H9 (cell line): ENCODE measurements around the gene RRP12. TPM values are rescaled to one million over a fixed set of nuclear protein-coding genes. Genes with fewer than 3 reads are reported as not detected.
A peak's percentile ranks its signal among the peaks of the same experiment; 100 is the strongest.

Source experiments
- DNase-seq: peaks from one replicate; pipeline ENCODE4 v3.0.0-alpha.2; 2017
- H2AFZ ChIP-seq: one replicate; pipeline ENCODE4 v1.6.1; 2013; ENCODE audit warnings: mild to moderate bottlenecking, low read length, control low read depth, moderate library complexity
- H2AK5ac ChIP-seq: 2 replicates; pipeline ENCODE4 v1.6.1; 2013; ENCODE audit warnings: low read length, control low read depth, mixed read lengths; ENCODE audit not compliant: insufficient read length
- H2BK120ac ChIP-seq: one replicate; pipeline ENCODE4 v1.6.1; 2013; ENCODE audit warnings: low read depth, mild to moderate bottlenecking, low read length, control low read depth, inconsistent platforms; ENCODE audit not compliant: poor library complexity, severe bottlenecking
- H2BK12ac ChIP-seq: 2 replicates; pipeline ENCODE4 v1.6.1; 2013; ENCODE audit warnings: low read length, control low read depth, mixed read lengths, low read depth; ENCODE audit not compliant: insufficient read length
- H2BK15ac ChIP-seq: 2 replicates; pipeline ENCODE4 v1.6.1; 2013; ENCODE audit warnings: low read depth, low read length, control low read depth
- H2BK20ac ChIP-seq: one replicate; pipeline ENCODE4 v1.6.1; 2013; ENCODE audit warnings: low read depth, mild to moderate bottlenecking, low read length, control low read depth, inconsistent platforms; ENCODE audit not compliant: poor library complexity, severe bottlenecking
- H2BK5ac ChIP-seq: 2 replicates; pipeline ENCODE4 v1.6.1; 2013; ENCODE audit warnings: low read length, control low read depth, mixed read lengths; ENCODE audit not compliant: insufficient read length
- H3K14ac ChIP-seq: 2 replicates; pipeline ENCODE4 v1.6.1; 2013; ENCODE audit warnings: low read length, control low read depth; ENCODE audit not compliant: insufficient read depth
- H3K18ac ChIP-seq: 2 replicates; pipeline ENCODE4 v1.6.1; 2013; ENCODE audit warnings: low read depth, mild to moderate bottlenecking, mixed read lengths, low read length, control low read depth; ENCODE audit not compliant: insufficient read length
- H3K23ac ChIP-seq: 2 replicates; pipeline ENCODE4 v1.6.1; 2013; ENCODE audit warnings: low read length, control low read depth, mixed read lengths, low read depth; ENCODE audit not compliant: insufficient read length
- H3K23me2 ChIP-seq: 2 replicates; pipeline ENCODE4 v1.6.1; 2013; ENCODE audit warnings: low read depth, mild to moderate bottlenecking, mixed read lengths, low read length, control low read depth; ENCODE audit not compliant: insufficient read length, poor library complexity, severe bottlenecking
- H3K27ac ChIP-seq: 2 replicates; pipeline ENCODE4 v1.5.1; 2013; ENCODE audit warnings: low read length, control low read depth, mixed read lengths, low read depth; ENCODE audit not compliant: insufficient read length
- H3K27me3 ChIP-seq: 2 replicates; pipeline ENCODE4 v1.6.1; 2013; ENCODE audit warnings: low read length, control low read depth, inconsistent platforms; ENCODE audit not compliant: insufficient read depth
- H3K4ac ChIP-seq: 2 replicates; pipeline ENCODE4 v1.6.1; 2013; ENCODE audit warnings: low read depth, mild to moderate bottlenecking, control low read depth, inconsistent platforms, low read length, moderate library complexity
- H3K4me1 ChIP-seq: 2 replicates; pipeline ENCODE4 v1.6.1; 2013; ENCODE audit warnings: low read length, control low read depth, inconsistent platforms; ENCODE audit not compliant: insufficient read depth
- H3K4me2 ChIP-seq: 2 replicates; pipeline ENCODE4 v1.6.1; 2013; ENCODE audit warnings: low read length, control low read depth, mixed read lengths; ENCODE audit not compliant: insufficient read length, insufficient read depth
- H3K56ac ChIP-seq: 2 replicates; pipeline ENCODE4 v1.6.1; 2013; ENCODE audit warnings: low read depth, mild to moderate bottlenecking, mixed read lengths, low read length, control low read depth; ENCODE audit not compliant: insufficient read length
- H3K79me1 ChIP-seq: 2 replicates; pipeline ENCODE4 v1.6.1; 2013; ENCODE audit warnings: low read depth, mild to moderate bottlenecking, moderate library complexity, low read length, control low read depth, inconsistent platforms; ENCODE audit not compliant: insufficient read depth, poor library complexity, severe bottlenecking
- H3K79me2 ChIP-seq: 2 replicates; pipeline ENCODE4 v1.6.1; 2013; ENCODE audit warnings: low read length, control low read depth, inconsistent platforms; ENCODE audit not compliant: insufficient read depth
- H3K9ac ChIP-seq: 2 replicates; pipeline ENCODE4 v1.6.1; 2013; ENCODE audit warnings: low read length, control low read depth, mixed read lengths; ENCODE audit not compliant: insufficient read length; ENCODE audit errors: extremely low read depth
- H3K9me3 ChIP-seq: one replicate; pipeline ENCODE4 v1.6.1; 2013; ENCODE audit warnings: low read depth, low read length, inconsistent platforms; ENCODE audit not compliant: control insufficient read depth
- H3T11ph ChIP-seq: one replicate; pipeline ENCODE4 v1.6.1; 2013; ENCODE audit warnings: mild to moderate bottlenecking, low read length, control low read depth, inconsistent platforms
- H4K20me1 ChIP-seq: one replicate; pipeline ENCODE4 v1.6.1; 2013; ENCODE audit not compliant: control insufficient read depth, insufficient read length, insufficient read depth
- H4K5ac ChIP-seq: 2 replicates; pipeline ENCODE4 v1.6.1; 2013; ENCODE audit warnings: low read depth, mild to moderate bottlenecking, mixed read lengths, low read length, control low read depth; ENCODE audit not compliant: insufficient read length
- H4K8ac ChIP-seq: replicated peaks from 2 replicates; pipeline ENCODE4 v1.6.1; 2013; ENCODE audit warnings: low read length, control low read depth, mixed read lengths, low read depth; ENCODE audit not compliant: insufficient read length
- H4K91ac ChIP-seq: 2 replicates; pipeline ENCODE4 v1.6.1; 2013; ENCODE audit warnings: low read depth, mild to moderate bottlenecking, moderate library complexity, mixed read lengths, low read length, control low read depth; ENCODE audit not compliant: insufficient read length
- H3K27ac Mint-ChIP-seq, 3 experiments: 2 replicates in 2 of 3; 3 replicates in 1 of 3; pipeline ENCODE4 v1.8.0; 2020 to 2021; ENCODE audit warnings: mixed read lengths in 3 of 3, mild to moderate bottlenecking in 1 of 3, moderate library complexity in 1 of 3
- H3K27me3 Mint-ChIP-seq: 2 replicates; pipeline ENCODE4 v1.8.0; 2021; ENCODE audit warnings: low read depth, mild to moderate bottlenecking, moderate library complexity, mixed read lengths
- H3K36me3 Mint-ChIP-seq, 3 experiments: 2 replicates in 2 of 3; 3 replicates in 1 of 3; pipeline ENCODE4 v1.8.0; 2020 to 2021; ENCODE audit warnings: low read depth in 3 of 3, mixed read lengths in 3 of 3; ENCODE audit not compliant: insufficient read depth in 1 of 3
- H3K4me1 Mint-ChIP-seq, 2 experiments: 2 replicates each; pipeline ENCODE4 v1.8.0; 2020; ENCODE audit warnings: mixed read lengths in 2 of 2
- H3K4me3 Mint-ChIP-seq, 2 experiments: 2 replicates in 1 of 2; 3 replicates in 1 of 2; pipeline ENCODE4 v1.8.0; 2020 to 2021; ENCODE audit warnings: mild to moderate bottlenecking in 2 of 2, mixed read lengths in 2 of 2, moderate library complexity in 1 of 2
- H3K9me3 Mint-ChIP-seq, 2 experiments: 2 replicates in 1 of 2; 3 replicates in 1 of 2; pipeline ENCODE4 v1.8.0; 2020; ENCODE audit warnings: mild to moderate bottlenecking in 2 of 2, mixed read lengths in 2 of 2, moderate library complexity in 1 of 2
- WGBS: extraction: QIAGEN DNeasy Blood & Tissue Kit; methylation state at CpG from one replicate; pipeline ENCODE4 v1.1.7; 2013; ENCODE audit warnings: missing lambda C conversion rate, low lambda C conversion rate, mixed read lengths; ENCODE audit not compliant: insufficient read length; ENCODE audit errors: extremely low coverage; 5-methylcytosine and 5-hydroxymethylcytosine counted together
- total RNA-seq: library from RNA; stranded (reverse); gene quantifications from 2 replicates; pipeline ENCODE4 v1.2.1, GENCODE V29; 2021
- TF ChIP-seq, protein P1 (sequence below): fragments of 200-600 bp; sonication (generic); conservative IDR thresholded peaks from 3 replicates; pipeline ENCODE4 v1.8.0; 2021; ENCODE audit warnings: antibody characterized with exemption, mild to moderate bottlenecking

RRP12 gene
- total RNA-seq, 1 experiment from 2014 or later = 71.6 TPM

DNA sequence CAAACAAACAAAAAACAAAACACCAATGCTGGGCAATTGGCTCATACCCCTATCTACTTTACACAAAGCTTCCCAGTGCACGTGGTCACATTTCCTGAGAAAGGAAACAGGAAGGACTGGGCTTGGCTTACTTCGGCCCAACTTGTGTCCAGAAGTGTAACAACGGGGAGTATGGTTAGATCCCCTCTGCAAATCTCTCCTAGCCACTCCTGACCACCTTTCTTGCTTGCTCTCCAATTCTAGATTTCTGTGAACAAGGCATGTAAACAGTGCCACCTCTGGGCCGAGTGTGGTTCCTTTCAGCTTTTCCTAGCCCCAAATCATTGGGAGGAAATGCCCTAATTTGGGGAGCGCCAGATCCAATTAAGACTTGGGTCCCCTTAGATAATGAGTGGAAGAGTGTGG is 45.6 kb downstream of the RRP12 start:
- no peaks in the 10 kb centered on the region; the same call in 1 of the 2 replicates for H3K27me3 Mint-ChIP-seq
- Histone ChIP-seq H3K14ac (no peak overlapping the region), H3K4ac (no peak overlapping the region), H2BK5ac (no peak overlapping the region), H3T11ph (no peak overlapping the region), H4K91ac (no peak overlapping the region), H3K4me1 (no peaks in the 10 kb centered on the region), H3K23me2 (no peaks in the 10 kb centered on the region), H4K5ac (no peak overlapping the region), H3K18ac (no peak overlapping the region), H3K27ac (no peak overlapping the region), H2BK15ac (no peak overlapping the region), H3K79me1 (no peaks in the 10 kb centered on the region), H3K23ac (no peak overlapping the region), H3K79me2 (no peaks in the 10 kb centered on the region), H4K8ac (no peak overlapping the region), H2BK120ac (no peak overlapping the region), H2BK20ac (no peak overlapping the region), H2AFZ (no peak overlapping the region), H4K20me1 (no peaks in the 10 kb centered on the region), H3K56ac (no peak overlapping the region), H2AK5ac (no peak overlapping the region), H3K4me2 (no peak overlapping the region), H3K9ac (no peak overlapping the region), H3K9me3 (no peaks in the 10 kb centered on the region), H3K27me3 (no peaks in the 10 kb centered on the region; the same call in 1 of the 2 replicates), H2BK12ac (no peak overlapping the region)
- TF ChIP-seq, protein P1, sequence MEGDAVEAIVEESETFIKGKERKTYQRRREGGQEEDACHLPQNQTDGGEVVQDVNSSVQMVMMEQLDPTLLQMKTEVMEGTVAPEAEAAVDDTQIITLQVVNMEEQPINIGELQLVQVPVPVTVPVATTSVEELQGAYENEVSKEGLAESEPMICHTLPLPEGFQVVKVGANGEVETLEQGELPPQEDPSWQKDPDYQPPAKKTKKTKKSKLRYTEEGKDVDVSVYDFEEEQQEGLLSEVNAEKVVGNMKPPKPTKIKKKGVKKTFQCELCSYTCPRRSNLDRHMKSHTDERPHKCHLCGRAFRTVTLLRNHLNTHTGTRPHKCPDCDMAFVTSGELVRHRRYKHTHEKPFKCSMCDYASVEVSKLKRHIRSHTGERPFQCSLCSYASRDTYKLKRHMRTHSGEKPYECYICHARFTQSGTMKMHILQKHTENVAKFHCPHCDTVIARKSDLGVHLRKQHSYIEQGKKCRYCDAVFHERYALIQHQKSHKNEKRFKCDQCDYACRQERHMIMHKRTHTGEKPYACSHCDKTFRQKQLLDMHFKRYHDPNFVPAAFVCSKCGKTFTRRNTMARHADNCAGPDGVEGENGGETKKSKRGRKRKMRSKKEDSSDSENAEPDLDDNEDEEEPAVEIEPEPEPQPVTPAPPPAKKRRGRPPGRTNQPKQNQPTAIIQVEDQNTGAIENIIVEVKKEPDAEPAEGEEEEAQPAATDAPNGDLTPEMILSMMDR = peak; percentile 72
- no CpG with 5 or more reads among the region's 5 CpGs for WGBS
- peaks cover 5 to 7% of the 10 kb centered on the region in 2 experiments for H3K4me1 Mint-ChIP-seq
- H3K36me3 Mint-ChIP-seq = peaks cover 15 to 76% (median 37%) of the 10 kb centered on the region in 3 experiments; a peak in 6 of 7 replicates
- no peaks in the 10 kb centered on the region for H3K9me3 Mint-ChIP-seq
- no peak overlapping the region for H3K4me3 Mint-ChIP-seq
- DNase-seq = no peak
- peak overlapping the region; percentile 70 to 94 (median 87); a peak in 4 of 7 replicates for H3K27ac Mint-ChIP-seq
